Trophoblast cell (in vitro differentiated cells and primary cell): ENCODE results near the gene MYOZ3.

Experiments used
- DNase-seq, 2 donors: peaks; one replicate each; pipeline ENCODE4 v3.0.0-alpha.2; 2016
- H2AFZ ChIP-seq: 2 replicates; pipeline ENCODE4 v1.6.1; 2013; ENCODE audit warnings: low read length, moderate library complexity, mild to moderate bottlenecking; ENCODE audit not compliant: insufficient read depth, poor library complexity
- H2AK5ac ChIP-seq: 2 replicates; pipeline ENCODE4 v1.6.1; 2013; ENCODE audit warnings: mild to moderate bottlenecking, low read length
- H2BK120ac ChIP-seq: 2 replicates; pipeline ENCODE4 v1.6.1; 2013; ENCODE audit warnings: low read length, mild to moderate bottlenecking, moderate library complexity; ENCODE audit not compliant: insufficient read depth, poor library complexity
- H2BK12ac ChIP-seq: 2 replicates; pipeline ENCODE4 v1.6.1; 2013; ENCODE audit warnings: mild to moderate bottlenecking, low read length, moderate library complexity
- H2BK5ac ChIP-seq: 2 replicates; pipeline ENCODE4 v1.6.1; 2013; ENCODE audit warnings: low read length, low read depth, moderate library complexity, mild to moderate bottlenecking; ENCODE audit not compliant: poor library complexity
- H3K14ac ChIP-seq: 2 replicates; pipeline ENCODE4 v1.6.1; 2013; ENCODE audit warnings: mild to moderate bottlenecking, low read length
- H3K18ac ChIP-seq: 2 replicates; pipeline ENCODE4 v1.6.1; 2013; ENCODE audit warnings: mild to moderate bottlenecking, low read length
- H3K23ac ChIP-seq: 2 replicates; pipeline ENCODE4 v1.6.1; 2013; ENCODE audit warnings: low read length
- H3K27ac ChIP-seq: 2 replicates; pipeline ENCODE4 v1.5.1; 2013; ENCODE audit warnings: low read depth, mild to moderate bottlenecking, inconsistent platforms, low read length, moderate library complexity
- H3K27me3 ChIP-seq: 2 replicates; pipeline ENCODE4 v1.6.1; 2013; ENCODE audit warnings: inconsistent platforms, mild to moderate bottlenecking, low read length, moderate library complexity; ENCODE audit not compliant: insufficient read depth
- H3K36me3 ChIP-seq, 2 experiments: 1 replicate in 1 of 2; 2 replicates in 1 of 2; pipeline ENCODE4 v1.6.1; 2013; ENCODE audit warnings: low read length in 2 of 2, mild to moderate bottlenecking in 2 of 2, moderate library complexity in 1 of 2; ENCODE audit not compliant: insufficient read depth in 2 of 2, control insufficient read depth in 1 of 2
- H3K4ac ChIP-seq: 2 replicates; pipeline ENCODE4 v1.6.1; 2013; ENCODE audit warnings: low read depth, mild to moderate bottlenecking, low read length, moderate library complexity
- H3K4me1 ChIP-seq, 2 experiments: 1 replicate in 1 of 2; 2 replicates in 1 of 2; pipeline ENCODE4 v1.6.1; 2013; ENCODE audit warnings: low read length in 2 of 2, mild to moderate bottlenecking in 2 of 2, moderate library complexity in 1 of 2; ENCODE audit not compliant: insufficient read depth in 2 of 2, control insufficient read depth in 1 of 2
- H3K4me2 ChIP-seq: 2 replicates; pipeline ENCODE4 v1.6.1; 2013; ENCODE audit warnings: inconsistent platforms, mild to moderate bottlenecking, low read length, moderate library complexity
- H3K4me3 ChIP-seq: 2 replicates; pipeline ENCODE4 v1.5.1; 2013; ENCODE audit warnings: mild to moderate bottlenecking, low read depth, low read length, inconsistent platforms
- H3K79me1 ChIP-seq: one replicate; pipeline ENCODE4 v1.6.1; 2013; ENCODE audit warnings: low read length
- H3K79me2 ChIP-seq: 2 replicates; pipeline ENCODE4 v1.6.1; 2013; ENCODE audit warnings: low read length, mild to moderate bottlenecking; ENCODE audit not compliant: control insufficient read depth, insufficient read depth, poor library complexity
- H3K9ac ChIP-seq: 2 replicates; pipeline ENCODE4 v1.6.1; 2013; ENCODE audit warnings: mild to moderate bottlenecking, low read length
- H3K9me3 ChIP-seq: 2 replicates; pipeline ENCODE4 v1.6.1; 2013; ENCODE audit warnings: low read depth, mild to moderate bottlenecking, control low read depth, inconsistent platforms, low read length; ENCODE audit not compliant: insufficient read depth
- H4K12ac ChIP-seq: 2 replicates; pipeline ENCODE4 v1.6.1; 2013; ENCODE audit warnings: low read depth, mild to moderate bottlenecking, low read length, moderate library complexity
- H4K8ac ChIP-seq: 2 replicates; pipeline ENCODE4 v1.6.1; 2013; ENCODE audit warnings: low read depth, mild to moderate bottlenecking, low read length, moderate library complexity
- H4K91ac ChIP-seq: one replicate; pipeline ENCODE4 v1.6.1; 2013; ENCODE audit warnings: low read depth, mild to moderate bottlenecking, low read length, moderate library complexity
- WGBS: extraction: QIAGEN DNeasy Blood & Tissue Kit; methylation state at CpG from one replicate; pipeline ENCODE4 v1.1.7; 2013; ENCODE audit warnings: missing lambda C conversion rate; ENCODE audit not compliant: insufficient read length, insufficient coverage; ENCODE audit errors: extremely low coverage; 5-methylcytosine and 5-hydroxymethylcytosine counted together

Gene MYOZ3

DNA sequence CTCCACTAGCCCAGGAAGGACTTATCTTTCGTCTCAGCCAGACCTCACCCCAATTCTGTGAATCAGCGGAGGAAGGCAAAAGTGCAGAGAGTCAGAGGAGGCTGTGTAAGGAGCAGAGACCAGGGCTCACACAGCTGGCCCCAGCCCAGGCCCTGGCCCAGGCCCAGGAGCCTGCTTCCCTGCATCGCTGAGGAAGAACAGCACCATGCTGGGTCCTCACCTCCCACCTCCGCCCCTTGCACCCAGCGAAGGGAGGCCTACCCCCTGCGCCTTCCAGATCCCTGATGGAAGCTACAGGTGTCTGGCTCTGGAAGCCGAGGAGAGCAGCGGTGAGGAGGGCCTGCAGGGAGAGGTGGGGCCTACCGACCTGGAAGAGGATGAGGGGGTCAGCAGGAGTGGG is 42.9 kb upstream of the MYOZ3 start:
- Histone ChIP-seq H4K8ac (no peak overlapping the region), H2AFZ (no peak overlapping the region), H3K27me3 (no peaks in the 10 kb centered on the region), H3K14ac (no peak overlapping the region), H3K4ac (no peak overlapping the region), H3K4me3 (no peak overlapping the region), H3K23ac (no peak overlapping the region), H3K9ac (no peak overlapping the region), H4K12ac (no peak overlapping the region), H3K4me2 (no peak overlapping the region), H3K27ac (no peak overlapping the region), H2BK12ac (no peak overlapping the region), H2BK120ac (no peak overlapping the region), H3K9me3 (no peaks in the 10 kb centered on the region), H2BK5ac (no peak overlapping the region), H3K79me2 (no peaks in the 10 kb centered on the region), H3K79me1 (no peaks in the 10 kb centered on the region), H3K36me3 (no peaks in the 10 kb centered on the region), H2AK5ac (no peak overlapping the region), H4K91ac (no peak overlapping the region), H3K4me1 (no peaks in the 10 kb centered on the region), H3K18ac (no peak overlapping the region)
- no peak for DNase-seq
- WGBS = no CpG with 5 or more reads among the region's 9 CpGs

DNA sequence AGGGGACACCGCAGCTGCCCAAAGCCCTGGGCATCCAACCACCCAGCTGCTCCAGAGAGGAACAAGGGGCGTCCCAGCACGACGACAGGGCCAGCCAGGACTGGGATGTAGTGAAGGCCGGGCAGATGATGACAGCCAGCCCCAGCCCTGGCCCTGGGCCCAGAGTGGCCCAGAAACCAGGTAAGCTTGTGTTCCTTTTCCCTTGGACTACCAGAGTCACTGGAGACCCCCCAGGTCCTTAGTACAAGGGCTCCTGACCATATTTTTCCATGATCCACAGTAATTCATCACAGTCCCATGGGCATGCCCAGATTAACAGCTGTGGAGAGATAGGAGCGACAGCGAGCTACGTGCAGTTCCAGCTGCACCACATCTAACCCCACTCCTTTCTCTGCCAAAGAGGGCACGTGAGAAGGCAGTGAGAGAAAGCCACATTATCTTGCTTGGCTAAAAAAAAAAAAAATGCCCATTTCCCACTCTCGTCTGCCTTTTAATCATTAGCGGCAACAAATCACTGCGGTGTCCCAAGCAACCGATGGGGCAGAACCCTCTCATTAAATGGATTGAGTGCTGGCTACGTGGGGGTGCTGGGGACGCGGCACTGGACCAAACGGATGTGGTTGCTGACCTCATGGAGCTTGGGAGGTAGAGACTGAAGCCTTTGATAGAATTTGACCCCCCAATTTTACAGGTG is 42.3 kb upstream of the MYOZ3 start:
- Histone ChIP-seq H3K14ac (no peak overlapping the region), H3K4ac (no peak overlapping the region), H3K23ac (no peak overlapping the region), H3K4me2 (no peak overlapping the region), H2BK12ac (no peak overlapping the region), H2BK5ac (no peak overlapping the region), H3K4me1 (no peaks in the 10 kb centered on the region), H3K27ac (no peak overlapping the region), H4K8ac (no peak overlapping the region), H3K27me3 (no peaks in the 10 kb centered on the region), H2AK5ac (no peak overlapping the region), H3K4me3 (no peak overlapping the region), H2BK120ac (no peak overlapping the region), H3K36me3 (no peaks in the 10 kb centered on the region), H4K12ac (no peak overlapping the region), H3K79me1 (no peaks in the 10 kb centered on the region), H3K18ac (no peak overlapping the region), H2AFZ (no peak overlapping the region), H4K91ac (no peak overlapping the region), H3K9me3 (no peaks in the 10 kb centered on the region), H3K9ac (no peak overlapping the region), H3K79me2 (no peaks in the 10 kb centered on the region)
- no peak for DNase-seq
- WGBS = no CpG with 5 or more reads among the region's 17 CpGs

- Histone ChIP-seq H3K23ac (no peak overlapping the region), H3K14ac (no peak overlapping the region), H3K36me3 (no peaks in the 10 kb centered on the region), H4K8ac (no peak overlapping the region), H2AFZ (no peak overlapping the region), H3K9me3 (no peaks in the 10 kb centered on the region), H2BK12ac (no peak overlapping the region), H3K18ac (no peak overlapping the region), H3K4me1 (no peaks in the 10 kb centered on the region), H4K91ac (no peak overlapping the region), H4K12ac (no peak overlapping the region), H2BK120ac (no peak overlapping the region), H3K27ac (no peak overlapping the region), H3K79me1 (no peaks in the 10 kb centered on the region), H2BK5ac (no peak overlapping the region), H2AK5ac (no peak overlapping the region), H3K27me3 (no peaks in the 10 kb centered on the region), H3K4ac (no peak overlapping the region), H3K4me3 (no peak overlapping the region), H3K79me2 (no peaks in the 10 kb centered on the region), H3K4me2 (no peak overlapping the region), H3K9ac (no peak overlapping the region)
- no CpG with 5 or more reads among the region's 24 CpGs for WGBS
- no peak for DNase-seq
Observed at GRCh38 chr5:150619359-150620230, 41.5 kb upstream of the MYOZ3 start.

DNA sequence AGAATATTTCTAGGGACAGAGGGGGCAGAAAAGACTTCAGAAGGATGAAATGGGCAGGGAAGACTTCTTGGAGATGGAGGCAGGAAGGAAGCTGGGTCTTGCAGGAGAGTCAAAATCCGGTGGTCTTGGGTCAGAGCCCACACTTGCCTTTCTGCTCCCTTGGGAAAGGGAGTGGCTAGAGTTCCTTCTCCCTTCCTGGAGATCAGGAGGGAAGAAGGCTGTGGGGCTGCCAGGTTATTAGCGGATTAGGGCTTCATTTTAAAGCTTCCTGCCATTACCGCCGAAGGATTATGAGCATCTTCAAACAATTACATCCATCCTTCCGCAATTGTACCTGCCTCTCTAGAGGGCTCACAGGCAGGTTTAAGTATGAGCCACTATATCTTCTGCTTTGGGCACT is 39.8 kb upstream of the MYOZ3 start:
- H3K9me3 ChIP-seq = no peaks in the 10 kb centered on the region
- no peak overlapping the region for H3K9ac ChIP-seq
- no peak overlapping the region for H3K14ac ChIP-seq
- H2BK120ac ChIP-seq = no peak overlapping the region
- no peak overlapping the region for H2AK5ac ChIP-seq
- H3K18ac ChIP-seq = no peak overlapping the region
- H2BK5ac ChIP-seq = no peak overlapping the region
- no peak overlapping the region for H2AFZ ChIP-seq
- H3K23ac ChIP-seq = no peak overlapping the region
- no peak overlapping the region for H2BK12ac ChIP-seq
- no peak for DNase-seq
- no peaks in the 10 kb centered on the region for H3K36me3 ChIP-seq
- no CpG with 5 or more reads among the region's 5 CpGs for WGBS
- no peak overlapping the region for H3K4me2 ChIP-seq
- no peak overlapping the region for H4K12ac ChIP-seq
- no peak overlapping the region for H3K4me3 ChIP-seq
- no peak overlapping the region for H3K27ac ChIP-seq
- no peak overlapping the region for H3K4ac ChIP-seq
- peaks cover 7% of the 10 kb centered on the region for H3K79me1 ChIP-seq
- H3K4me1 ChIP-seq = peaks cover 0 to 4% of the 10 kb centered on the region in 2 experiments
- H3K79me2 ChIP-seq = peaks cover 3% of the 10 kb centered on the region
- H4K8ac ChIP-seq = no peak overlapping the region
- no peak overlapping the region for H4K91ac ChIP-seq
- H3K27me3 ChIP-seq = peaks cover 7% of the 10 kb centered on the region
